Endothelial cell of umbilical vein (primary cell): ENCODE measurements around the gene DPP6. TPM values are rescaled to one million over a fixed set of nuclear protein-coding genes. Genes with fewer than 3 reads are reported as not detected.

Source experiments
- BruUV-seq: library from RNA; stranded (reverse); fragments of 400-500 nt; replicated peaks from 2 replicates; lab custom pipeline; 2021; lab: Mats Ljungman, UMichigan
- CTCF ChIA-PET: fragments of 300-600, 350-600 bp; sonication (Branson Sonifier 250); formaldehyde crosslinking; loops from one replicate; lab custom pipeline; 2021; ENCODE audit warnings: antibody characterized with exemption, inconsistent platforms; lab: Charles Lee
- POLR2A ChIA-PET: fragments of 300-600, 350-600 bp; sonication (Branson Sonifier 250); formaldehyde crosslinking; loops from one replicate; lab custom pipeline; 2021; ENCODE audit warnings: antibody characterized with exemption, inconsistent platforms; lab: Charles Lee
- DNase-seq: peaks from one replicate; pipeline ENCODE4 v3.0.0-alpha.2; 2011; ENCODE audit warnings: low read depth, low spot score
- FAIRE-seq: peaks from 2 replicates; lab custom pipeline; 2011; peaks lifted over from hg19 to GRCh38; lab: Jason Lieb, UNC
- H2AFZ ChIP-seq: 2 replicates; pipeline ENCODE4 v1.6.0; 2012; ENCODE audit warnings: low read depth, low read length, control low read depth, inconsistent platforms
- H3K27ac ChIP-seq: 2 replicates; pipeline ENCODE4 v1.5.1; 2011; ENCODE audit warnings: low read depth, mild to moderate bottlenecking, control low read depth, low read length, moderate library complexity; ENCODE audit not compliant: insufficient read depth
- H3K27me3 ChIP-seq, 2 experiments: 2 replicates each; pipeline versions ENCODE4 v1.6.0 to v1.6.1; 2011; ENCODE audit warnings: low read length in 2 of 2, mixed read lengths in 1 of 2; ENCODE audit not compliant: control insufficient read depth in 2 of 2, insufficient read depth in 2 of 2
- H3K36me3 ChIP-seq, 2 experiments: 2 replicates in 1 of 2; 3 replicates in 1 of 2; pipeline ENCODE4 v1.5.1; 2011; ENCODE audit warnings: low read length in 2 of 2, mild to moderate bottlenecking in 1 of 2, moderate library complexity in 1 of 2; ENCODE audit not compliant: control insufficient read depth in 2 of 2, insufficient read depth in 2 of 2; ENCODE audit errors: extremely low read depth in 1 of 2
- H3K4me1 ChIP-seq: 3 replicates; pipeline ENCODE4 v1.5.1; 2011; ENCODE audit warnings: mild to moderate bottlenecking, low read length; ENCODE audit not compliant: control insufficient read depth, insufficient read depth; ENCODE audit errors: extremely low read depth
- H3K4me2 ChIP-seq: 2 replicates; pipeline ENCODE4 v1.6.1; 2011; ENCODE audit warnings: low read length, control low read depth, mixed read lengths; ENCODE audit not compliant: insufficient read depth
- H3K4me3 ChIP-seq, 3 experiments: fragments of 200-600 bp in 1 of 3; sonication (generic), shearing (Covaris generic) in 1 of 3; replicated peaks in 1 of 3; 2 replicates each; pipeline ENCODE4 v1.5.1; 2011 to 2016; ENCODE audit warnings: control low read depth in 3 of 3, low read length in 3 of 3, mild to moderate bottlenecking in 2 of 3, inconsistent platforms in 1 of 3, low read depth in 1 of 3, moderate library complexity in 1 of 3; ENCODE audit not compliant: insufficient read depth in 1 of 3
- H3K79me2 ChIP-seq: 2 replicates; pipeline ENCODE4 v1.6.0; 2012; ENCODE audit warnings: low read length, inconsistent platforms; ENCODE audit not compliant: control insufficient read depth, insufficient read depth
- H3K9ac ChIP-seq: replicated peaks from 2 replicates; pipeline ENCODE3; 2011; ENCODE audit warnings: low read length, control low read depth; ENCODE audit not compliant: insufficient read depth; ENCODE audit errors: extremely low read depth
- H3K9me1 ChIP-seq: replicated peaks from 3 replicates; pipeline ENCODE4 v1.6.0; 2011; ENCODE audit warnings: mild to moderate bottlenecking, low read length; ENCODE audit not compliant: control insufficient read depth, insufficient read depth; ENCODE audit errors: extremely low read depth
- H3K9me3 ChIP-seq: replicated peaks from 2 replicates; pipeline ENCODE4 v1.5.1; 2012; ENCODE audit warnings: low read length, inconsistent platforms; ENCODE audit not compliant: control insufficient read depth, insufficient read depth
- H4K20me1 ChIP-seq: replicated peaks from 2 replicates; pipeline ENCODE3; 2011; ENCODE audit warnings: mild to moderate bottlenecking, low read length; ENCODE audit not compliant: control insufficient read depth, insufficient read depth; ENCODE audit errors: extremely low read depth
- EZH2 ChIP-seq: IDR thresholded peaks from 2 replicates; pipeline ENCODE4 v1.6.1; 2012; ENCODE audit warnings: borderline replicate concordance, low read depth, mild to moderate bottlenecking, moderate library complexity, low read length, inconsistent platforms; ENCODE audit not compliant: severe bottlenecking
- FOS ChIP-seq: IDR thresholded peaks from 2 replicates; pipeline ENCODE4 v1.6.1; 2011; ENCODE audit warnings: mild to moderate bottlenecking, low read length, moderate library complexity, borderline replicate concordance; ENCODE audit not compliant: insufficient read depth
- GATA2 ChIP-seq: IDR thresholded peaks from 2 replicates; pipeline ENCODE4 v1.7.0; 2011; ENCODE audit warnings: low read depth, mild to moderate bottlenecking, moderate library complexity, mixed read lengths, low read length; ENCODE audit not compliant: insufficient read length, insufficient read depth
- JUN ChIP-seq: IDR thresholded peaks from 2 replicates; pipeline ENCODE4 v1.6.1; 2011; ENCODE audit warnings: borderline replicate concordance, low read depth; ENCODE audit not compliant: insufficient read length, insufficient read depth
- MYC ChIP-seq: IDR thresholded peaks from one replicate; pipeline ENCODE4 v1.6.1; 2011; ENCODE audit warnings: mild to moderate bottlenecking, low read depth, low read length
- POLR2A ChIP-seq: IDR thresholded peaks from 2 replicates; pipeline ENCODE4 v1.6.1; 2012; ENCODE audit warnings: low read depth, mild to moderate bottlenecking, control low read depth, low read length
- POLR2AphosphoS5 ChIP-seq: IDR thresholded peaks from 2 replicates; pipeline ENCODE4 v1.6.1; 2012; ENCODE audit warnings: low read depth, mild to moderate bottlenecking, control low read depth, low read length, moderate library complexity; ENCODE audit not compliant: insufficient read depth
- dilution Hi-C: fragments of 300-500 bp; cut with MboI; formaldehyde crosslinking; loops from one replicate; pipeline ENCODE4 v1.15.0; 2019; ENCODE audit warnings: low sequenced_read_pairs; ENCODE audit not compliant: extremely low pct_ligation_motif_present
- intact Hi-C: fragments of 100-400 bp; cut with micrococcal nuclease; formaldehyde crosslinking; loops from one replicate; pipeline ENCODE4 v1.10.0; 2022
- polyA plus RNA-seq, 4 experiments: library from polyadenylated mRNA; depleted of rRNA in 3 of 4; stranded (reverse) in 3 of 4; unstranded in 1 of 4; fragments of >200 nt; gene quantifications; 2 replicates each; pipeline versions ENCODE4 v1.2.1 to v1.2.3, GENCODE V29; 2011 to 2012; ENCODE audit warnings: missing spikeins in 1 of 4
- total RNA-seq: library from RNA; stranded (reverse); gene quantifications from 2 replicates; pipeline ENCODE4 v1.2.3, GENCODE V29; 2021
- TF ChIP-seq, protein P1 (sequence below): IDR thresholded peaks from 2 replicates; pipeline ENCODE4 v1.6.1; 2011; ENCODE audit not compliant: insufficient read depth, insufficient read length

Gene DPP6
- total and polyA plus RNA-seq, 2 donors (not counting 3 experiments of a cell fraction or from before 2014, with no cell fraction given): not detected

- no peaks in the 10 kb centered on the region for H3K27me3 ChIP-seq
- DNase-seq (no peak), FAIRE-seq (no peak)
- H3K4me3 ChIP-seq: no peak overlapping the region
- H3K9me3 ChIP-seq: peaks cover 18% of the 10 kb centered on the region
- dilution Hi-C loops: no loop called here
- no peaks in the 10 kb centered on the region for H3K79me2 ChIP-seq
- ChIA-PET CTCF (no interaction called here), POLR2A (no interaction called here)
- no peaks in the 10 kb centered on the region for H3K4me1 ChIP-seq
- no peak overlapping the region for H3K9ac ChIP-seq
- H4K20me1 ChIP-seq: no peaks in the 10 kb centered on the region
- H3K36me3 ChIP-seq: no peaks in the 10 kb centered on the region
- H2AFZ ChIP-seq: no peak overlapping the region
- TF ChIP-seq JUN (no peak), EZH2 (no peak), GATA2 (no peak), POLR2AphosphoS5 (no peak), POLR2A (no peak), MYC (no peak), FOS (no peak)
- TF ChIP-seq, protein P1, sequence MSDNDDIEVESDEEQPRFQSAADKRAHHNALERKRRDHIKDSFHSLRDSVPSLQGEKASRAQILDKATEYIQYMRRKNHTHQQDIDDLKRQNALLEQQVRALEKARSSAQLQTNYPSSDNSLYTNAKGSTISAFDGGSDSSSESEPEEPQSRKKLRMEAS: no peak
- no peaks in the 10 kb centered on the region for H3K9me1 ChIP-seq
- no peak overlapping the region for H3K4me2 ChIP-seq
- intact Hi-C loops: no loop called here
- no TSS peak for BruUV-seq
- H3K27ac ChIP-seq: no peak overlapping the region
These were observed 377.6 kb downstream of the DPP6 start for GRCh38 chr7:154429666-154430404.

- no peak overlapping the region for H2AFZ ChIP-seq
- intact Hi-C loops: no loop called here
- H3K36me3 ChIP-seq: no peaks in the 10 kb centered on the region
- H3K9me1 ChIP-seq: no peaks in the 10 kb centered on the region
- BruUV-seq: no TSS peak
- no peaks in the 10 kb centered on the region for H3K79me2 ChIP-seq
- no peaks in the 10 kb centered on the region for H3K27me3 ChIP-seq
- ChIA-PET POLR2A (no interaction called here), CTCF (no interaction called here)
- DNase-seq (no peak), FAIRE-seq (no peak)
- no peaks in the 10 kb centered on the region for H4K20me1 ChIP-seq
- no peaks in the 10 kb centered on the region for H3K4me1 ChIP-seq
- no peak overlapping the region for H3K4me3 ChIP-seq
- dilution Hi-C loops: no loop called here
- H3K9me3 ChIP-seq: peaks cover 16% of the 10 kb centered on the region
- H3K9ac ChIP-seq: no peak overlapping the region
- no peak overlapping the region for H3K4me2 ChIP-seq
- no peak for TF ChIP-seq EZH2
- no peak overlapping the region for H3K27ac ChIP-seq
These were observed 378.4 kb downstream of the DPP6 start for GRCh38 chr7:154430640-154431039.
